ENCODE results near the gene CARS1. TPM values are rescaled to one million over a fixed set of nuclear protein-coding genes. Genes with fewer than 3 reads are reported as not detected.

CARS1 gene
- total and polyA plus RNA-seq, 9 of the 15 experiments (the other 6 are each of a cell fraction or from before 2014, with no cell fraction given), result 14.4 to 106 (median 73.6) TPM

- TF ChIP-seq BHLHE40 (IDR thresholded peaks at IDR 0.05; ENCODE audit: low read length), result peak; percentile 16; the same call in 1 of the 2 replicates
- TF ChIP-seq ZNF174 (CRISPR knock-in tag; IDR thresholded peaks at IDR 0.05), result no peak
- peak; percentile 33; the same call in 1 of the 2 replicates for TF ChIP-seq ARID4B (CRISPR knock-in tag; IDR thresholded peaks at IDR 0.05)
- peak; percentile 18; the same call in 1 of the 2 replicates for TF ChIP-seq SOX6 (IDR thresholded peaks at IDR 0.05)
- TF ChIP-seq NBN (IDR thresholded peaks at IDR 0.05; ENCODE audit: low read depth), result no peak
- no peak for TF ChIP-seq ZNF354B (CRISPR knock-in tag; IDR thresholded peaks at IDR 0.05)
- no peak for TF ChIP-seq SRF (CRISPR knock-in tag; IDR thresholded peaks at IDR 0.05)
- TF ChIP-seq ZNF12 (CRISPR knock-in tag; IDR thresholded peaks at IDR 0.05), result no peak
- no peak for TF ChIP-seq ZNF584 (CRISPR knock-in tag; IDR thresholded peaks at IDR 0.05; ENCODE audit: low read depth)
- no peak for TF ChIP-seq TFAM (CRISPR knock-in tag; conservative IDR thresholded peaks at IDR 0.05)
- TF ChIP-seq ZNF699 (CRISPR knock-in tag; IDR thresholded peaks at IDR 0.05; ENCODE audit: insufficient replicate concordance), result no peak
- TF ChIP-seq MTA3 (IDR thresholded peaks at IDR 0.05; ENCODE audit: borderline replicate concordance), result no peak; the same call in 1 of the 2 replicates
- TF ChIP-seq ZNF76 (CRISPR knock-in tag; IDR thresholded peaks at IDR 0.05; ENCODE audit: borderline replicate concordance), result no peak
- TF ChIP-seq ZNF644 (tag; IDR thresholded peaks at IDR 0.05; ENCODE audit: low read depth), result no peak
- no peak for TF ChIP-seq SREBF2 (CRISPR knock-in tag; IDR thresholded peaks at IDR 0.05)
- no peak for TF ChIP-seq SP2 (IDR thresholded peaks at IDR 0.05; ENCODE audit: extremely low read depth, low read depth, low read length, poor library complexity, severe bottlenecking)
- 0 out of 2 replicates have a peak, but pooled peaks have one; percentile 3 for TF ChIP-seq ZNF143 (CRISPR knock-in tag; IDR thresholded peaks at IDR 0.05)
- TF ChIP-seq ZNF79 (CRISPR knock-in tag; IDR thresholded peaks at IDR 0.05; ENCODE audit: low read depth), result no peak
- no peak for TF ChIP-seq CGGBP1 (CRISPR knock-in tag; IDR thresholded peaks at IDR 0.05)
- TF ChIP-seq MECOM (CRISPR knock-in tag; IDR thresholded peaks at IDR 0.05), result no peak
- peak; percentile 81 for TF ChIP-seq SAP30 (IDR thresholded peaks at IDR 0.05; ENCODE audit: borderline replicate concordance, insufficient read depth, low read depth, low read length, poor library complexity, severe bottlenecking)
- TF ChIP-seq HINFP (tag; conservative IDR thresholded peaks at IDR 0.05; ENCODE audit: low read depth), result no peak
Measured at GRCh38 chr11:2991452-2992233, 65.6 kb downstream of the CARS1 start (continued).
